Measurements from ENCODE around the gene DSCAM. TPM values are rescaled to one million over a fixed set of nuclear protein-coding genes. Genes with fewer than 3 reads are reported as not detected.

DSCAM gene
- total RNA-seq, 1 donor from 2014 or later = not detected

- DNase-seq (ENCODE audit: extremely low spot score in 2 of 2) = no peak
- intact Hi-C loops (cut with DNase I) = no loop called here
- TF ChIP-seq POLR2A (IDR thresholded peaks at IDR 0.05) (no peak), POLR2AphosphoS5 (IDR thresholded peaks at IDR 0.05; ENCODE audit: insufficient read depth in 1 of 2, low read depth in 1 of 2) (no peak), CTCF (IDR thresholded peaks at IDR 0.05) (no peak)
Observed at GRCh38 chr21:40603774-40604173, 243.2 kb downstream of the DSCAM start.

GRCh38 chr21:40602080-40602479 is 244.9 kb downstream of the DSCAM start:
- Histone ChIP-seq H3K4me3 (no peak overlapping the region), H3K27me3 (no peaks in the 10 kb centered on the region), H3K36me3 (no peaks in the 10 kb centered on the region), H3K4me1 (no peaks in the 10 kb centered on the region), H3K9me3 (no peaks in the 10 kb centered on the region), H3K27ac (no peak overlapping the region)
- DNase-seq (ENCODE audit: extremely low spot score in 2 of 2) = no peak
- intact Hi-C loops (cut with DNase I) = no loop called here
- TF ChIP-seq POLR2A (IDR thresholded peaks at IDR 0.05) = no peak
- TF ChIP-seq POLR2AphosphoS5 (IDR thresholded peaks at IDR 0.05; ENCODE audit: insufficient read depth in 1 of 2, low read depth in 1 of 2) = no peak
- no peak for TF ChIP-seq CTCF (IDR thresholded peaks at IDR 0.05)

More at GRCh38 chr21:40603774-40604173, 243.2 kb downstream of the DSCAM start:
- Histone ChIP-seq H3K36me3 (no peaks in the 10 kb centered on the region), H3K4me1 (no peaks in the 10 kb centered on the region), H3K27me3 (no peaks in the 10 kb centered on the region), H3K4me3 (no peak overlapping the region), H3K27ac (no peak overlapping the region), H3K9me3 (no peaks in the 10 kb centered on the region)

- intact Hi-C loops (cut with DNase I) = no loop called here
- H3K27ac ChIP-seq = no peak overlapping the region
Observed at GRCh38 chr21:40595806-40596205, 251.2 kb downstream of the DSCAM start.

GRCh38 chr21:40587736-40588346 is 259.1 kb downstream of the DSCAM start:
- Histone ChIP-seq H3K4me3 (no peak overlapping the region), H3K36me3 (no peaks in the 10 kb centered on the region), H3K4me1 (no peaks in the 10 kb centered on the region), H3K27ac (no peak overlapping the region), H3K27me3 (no peaks in the 10 kb centered on the region), H3K9me3 (no peaks in the 10 kb centered on the region)
- DNase-seq (ENCODE audit: extremely low spot score in 2 of 2) = no peak
- TF ChIP-seq CTCF (IDR thresholded peaks at IDR 0.05) = no peak
- no peak for TF ChIP-seq POLR2A (IDR thresholded peaks at IDR 0.05)
- TF ChIP-seq POLR2AphosphoS5 (IDR thresholded peaks at IDR 0.05; ENCODE audit: insufficient read depth in 1 of 2, low read depth in 1 of 2) = no peak
- intact Hi-C loops (cut with DNase I) = no loop called here

More at GRCh38 chr21:40595806-40596205, 251.2 kb downstream of the DSCAM start:
- Histone ChIP-seq H3K4me3 (no peak overlapping the region), H3K4me1 (no peaks in the 10 kb centered on the region), H3K36me3 (no peaks in the 10 kb centered on the region), H3K9me3 (no peaks in the 10 kb centered on the region), H3K27me3 (no peaks in the 10 kb centered on the region)
- no peak for TF ChIP-seq CTCF (IDR thresholded peaks at IDR 0.05)
- no peak for TF ChIP-seq POLR2AphosphoS5 (IDR thresholded peaks at IDR 0.05; ENCODE audit: insufficient read depth in 1 of 2, low read depth in 1 of 2)
- TF ChIP-seq POLR2A (IDR thresholded peaks at IDR 0.05) = no peak
- no peak for DNase-seq (ENCODE audit: extremely low spot score in 2 of 2)

- no peak overlapping the region for H3K27ac ChIP-seq
- H3K4me1 ChIP-seq = no peaks in the 10 kb centered on the region
- DNase-seq (ENCODE audit: extremely low spot score in 2 of 2) = no peak
- intact Hi-C loops (cut with DNase I) = no loop called here
- no peaks in the 10 kb centered on the region for H3K9me3 ChIP-seq
- no peak for TF ChIP-seq CTCF (IDR thresholded peaks at IDR 0.05)
- no peak for TF ChIP-seq POLR2AphosphoS5 (IDR thresholded peaks at IDR 0.05; ENCODE audit: insufficient read depth in 1 of 2, low read depth in 1 of 2)
- TF ChIP-seq POLR2A (IDR thresholded peaks at IDR 0.05) = no peak
- no peaks in the 10 kb centered on the region for H3K27me3 ChIP-seq
- H3K4me3 ChIP-seq = no peak overlapping the region
- H3K36me3 ChIP-seq = no peaks in the 10 kb centered on the region
Observed at GRCh38 chr21:40586575-40586974, 260.4 kb downstream of the DSCAM start.

Data from vagina (tissue), 2 donors.